Stimulated activated naive CD8-positive, alpha-beta T cell treated with anti-CD3 and anti-CD28 coated beads, Interleukin-15, amount 100 ng/mL, for 72 hours (primary cell): ENCODE data around the gene ZFYVE1.

Experiments
- ATAC-seq: fragments of 150-1000 bp; cut with Tn5 transposase; 2 replicates; pipeline ENCODE4 v1.10.0; 2021; ENCODE audit warnings: mild to moderate bottlenecking, moderate library complexity
- DNase-seq, 2 donors: peaks; one replicate each; pipeline ENCODE4 v3.0.0; 2021 to 2022
- H3K27ac Mint-ChIP-seq, 2 donors: one replicate each; pipeline ENCODE4 v1.8.0; 2022; ENCODE audit warnings: mild to moderate bottlenecking in 2 of 2, mixed read lengths in 2 of 2, moderate library complexity in 2 of 2
- H3K27me3 Mint-ChIP-seq: one replicate; pipeline ENCODE4 v1.8.0; 2022; ENCODE audit warnings: mixed read lengths
- H3K4me1 Mint-ChIP-seq: one replicate; pipeline ENCODE4 v1.8.0; 2022; ENCODE audit warnings: mild to moderate bottlenecking, mixed read lengths
- H3K4me3 Mint-ChIP-seq, 2 donors: one replicate each; pipeline ENCODE4 v1.8.0; 2022; ENCODE audit warnings: mild to moderate bottlenecking in 2 of 2, mixed read lengths in 2 of 2, moderate library complexity in 1 of 2
- H3K9me3 Mint-ChIP-seq, 2 donors: one replicate each; pipeline ENCODE4 v1.8.0; 2022; ENCODE audit warnings: mixed read lengths in 2 of 2

ZFYVE1 gene

DNA sequence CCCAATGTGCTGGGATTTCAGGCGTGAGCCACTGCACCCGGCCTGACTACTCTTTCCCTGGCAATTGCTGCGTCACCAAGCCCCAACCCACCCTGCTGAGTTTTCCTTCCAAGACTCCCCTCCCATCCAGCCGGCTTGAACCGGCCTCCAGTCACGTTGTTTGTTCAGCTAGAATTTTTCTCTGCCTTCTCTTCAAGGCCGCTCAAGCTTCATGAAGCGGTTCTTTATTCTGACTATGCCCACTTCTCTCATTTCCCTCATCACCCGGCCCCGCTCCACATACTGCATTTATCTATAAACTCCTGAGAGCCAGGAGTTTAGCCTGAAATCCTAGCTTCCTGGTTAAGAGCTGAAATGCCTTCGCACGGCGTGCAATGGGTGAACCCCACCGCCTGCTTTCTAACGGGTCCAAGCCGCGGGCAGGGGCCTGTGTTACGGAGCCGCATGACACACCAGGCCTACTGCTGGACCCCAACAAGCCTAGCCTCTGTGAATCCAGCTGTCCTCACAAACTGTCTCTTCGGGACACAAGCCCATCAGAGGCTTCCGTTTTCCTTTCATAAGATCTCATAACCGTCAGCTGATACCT lies 101.6 kb downstream of the ZFYVE1 start:
- no peaks in the 10 kb centered on the region for H3K9me3 Mint-ChIP-seq
- ATAC-seq (no peak), DNase-seq (no peak)
- peak overlapping the region in 1 of 2 donors; percentile 12 for H3K27ac Mint-ChIP-seq
- H3K4me3 Mint-ChIP-seq = peak overlapping the region; percentile 98
- peaks cover 31% of the 10 kb centered on the region for H3K27me3 Mint-ChIP-seq
- peaks cover 10% of the 10 kb centered on the region for H3K4me1 Mint-ChIP-seq

GRCh38 chr14:72924337-72924736 lies 102.6 kb downstream of the ZFYVE1 start:
- DNase-seq = no peak
- Mint-ChIP-seq H3K27ac (no peak overlapping the region), H3K4me1 (peaks cover 10% of the 10 kb centered on the region), H3K27me3 (peaks cover 41% of the 10 kb centered on the region), H3K4me3 (no peak overlapping the region), H3K9me3 (no peaks in the 10 kb centered on the region)
- ATAC-seq = no peak

- Mint-ChIP-seq H3K27me3 (peaks cover 64% of the 10 kb centered on the region), H3K27ac (no peak overlapping the region), H3K4me1 (peaks cover 10% of the 10 kb centered on the region), H3K4me3 (no peak overlapping the region), H3K9me3 (no peaks in the 10 kb centered on the region)
- ATAC-seq (no peak), DNase-seq (no peak)
Observed at GRCh38 chr14:72921396-72921795, 105.5 kb downstream of the ZFYVE1 start.

GRCh38 chr14:72920008-72920407 lies 106.9 kb downstream of the ZFYVE1 start:
- no peak overlapping the region for H3K4me3 Mint-ChIP-seq
- no peaks in the 10 kb centered on the region for H3K4me1 Mint-ChIP-seq
- H3K27me3 Mint-ChIP-seq = peaks cover 67% of the 10 kb centered on the region
- no peak for ATAC-seq
- H3K27ac Mint-ChIP-seq = no peak overlapping the region
- no peaks in the 10 kb centered on the region for H3K9me3 Mint-ChIP-seq
- no peak for DNase-seq
